SK-N-MC (cell line): ENCODE results near the gene PPIH.

ENCODE experiments used
- EZH2 ChIP-seq: fragments of 200-600 bp; sonication (generic); IDR thresholded peaks from one replicate; pipeline ENCODE4 v1.6.1; 2017; ENCODE audit warnings: antibody characterized with exemption
- FOXP2 ChIP-seq: optimal IDR thresholded peaks from 2 replicates; pipeline ENCODE3; 2011; ENCODE audit warnings: mild to moderate bottlenecking, moderate library complexity; ENCODE audit not compliant: insufficient read depth; ENCODE audit errors: extremely low read length, control extremely low read depth
- POLR2AphosphoS5 ChIP-seq: IDR thresholded peaks from 2 replicates; pipeline ENCODE4 v1.6.1; 2012; ENCODE audit warnings: mild to moderate bottlenecking, low read depth, low read length, borderline replicate concordance

GRCh38 chr1:42669936-42670335, 11.7 kb downstream of the PPIH start:
- TF ChIP-seq POLR2AphosphoS5 (no peak), EZH2 (no peak), FOXP2 (no peak)
